Middle frontal gyrus (tissue), 1 donor: Measurements from ENCODE around the gene BARHL2.

ENCODE experiments used
- DNase-seq: peaks from one replicate; pipeline ENCODE4 v3.0.0-alpha.2; 2015; ENCODE audit warnings: low spot score; ENCODE audit errors: extremely low spot score

Gene BARHL2

DNA sequence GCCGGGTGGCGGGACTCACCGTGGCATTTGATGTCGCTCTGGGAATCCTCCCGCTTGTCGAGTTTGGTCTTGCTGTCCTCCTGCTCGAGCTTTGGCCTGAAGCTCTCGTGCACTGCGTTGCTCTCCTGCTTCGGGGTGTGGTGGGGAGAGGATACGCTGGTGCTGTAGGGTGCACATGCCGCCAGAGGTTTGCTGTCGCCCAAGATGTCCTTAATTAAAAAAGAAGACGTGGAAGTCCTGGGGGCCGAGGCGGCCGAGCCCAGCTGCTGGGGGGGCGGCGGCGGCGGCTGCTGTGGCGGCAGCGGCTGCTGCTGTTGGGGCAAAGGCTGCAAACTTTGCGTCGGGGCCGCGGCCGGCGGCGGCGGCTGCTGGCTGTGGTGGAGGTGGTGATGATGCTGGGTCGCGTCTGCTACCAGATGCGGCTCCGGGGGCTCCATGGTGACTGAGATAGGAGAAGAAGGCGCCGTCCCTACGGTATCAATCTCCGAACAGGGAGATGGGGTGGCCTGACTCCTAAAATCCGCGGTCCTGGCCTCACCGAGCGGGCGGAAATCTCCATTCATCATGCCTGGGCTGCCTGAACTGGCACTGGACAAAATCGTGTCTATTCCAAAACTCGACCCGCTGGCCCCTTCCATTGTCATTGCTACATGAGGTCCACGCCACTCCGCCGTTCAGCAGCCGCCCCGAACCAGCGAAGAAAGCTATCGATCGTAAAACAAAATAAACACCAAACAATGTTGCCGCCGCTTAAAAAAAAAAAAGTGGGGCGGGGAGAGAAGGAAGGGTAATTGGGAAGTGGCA, at the start of gene BARHL2:
Gene BARHL2, minus strand, starts transcription at position 751 of the 804 bp plus-strand sequence. Its CDS starts 107 bp downstream, at position 644.
- no peak for DNase-seq

DNA sequence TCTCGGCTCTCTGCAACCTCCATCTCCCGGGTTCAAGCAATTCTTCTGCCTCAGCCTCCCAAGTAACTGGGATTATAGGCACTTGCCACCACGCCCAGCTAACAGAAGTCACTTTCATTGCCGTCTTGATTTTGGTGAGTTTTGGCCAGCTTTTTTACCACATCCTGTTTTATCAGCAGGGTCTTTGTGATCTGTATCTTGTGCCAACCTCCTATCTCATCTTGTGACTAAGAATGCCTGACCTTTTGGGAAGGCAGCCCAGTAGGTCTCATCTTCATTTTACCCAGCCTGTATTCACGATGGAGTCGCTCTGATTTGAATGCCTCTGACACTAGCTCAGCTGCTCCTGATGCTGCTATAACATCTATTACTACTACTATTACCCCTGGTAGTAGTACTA, 46.8 kb upstream of the BARHL2 start:
- no peak for DNase-seq

DNA sequence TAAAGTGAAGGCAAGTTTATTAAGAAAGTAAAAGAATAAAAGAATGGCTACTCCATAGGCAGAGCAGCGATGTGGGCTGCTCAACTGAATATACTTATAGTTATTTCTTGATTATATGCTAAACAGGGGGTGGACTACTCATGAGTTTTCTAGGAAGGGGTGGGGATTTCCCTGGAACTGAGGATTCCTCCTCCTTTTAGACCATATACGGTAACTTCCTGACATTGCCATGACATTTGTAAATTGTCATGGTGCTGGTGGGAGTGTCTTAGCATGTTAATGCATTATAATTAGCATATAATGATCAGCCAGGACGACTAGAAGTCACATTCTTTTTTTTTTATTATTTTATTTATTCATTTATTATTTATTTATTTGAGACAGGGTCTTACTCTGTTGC, 46.4 kb upstream of the BARHL2 start:
- no peak for DNase-seq

DNA sequence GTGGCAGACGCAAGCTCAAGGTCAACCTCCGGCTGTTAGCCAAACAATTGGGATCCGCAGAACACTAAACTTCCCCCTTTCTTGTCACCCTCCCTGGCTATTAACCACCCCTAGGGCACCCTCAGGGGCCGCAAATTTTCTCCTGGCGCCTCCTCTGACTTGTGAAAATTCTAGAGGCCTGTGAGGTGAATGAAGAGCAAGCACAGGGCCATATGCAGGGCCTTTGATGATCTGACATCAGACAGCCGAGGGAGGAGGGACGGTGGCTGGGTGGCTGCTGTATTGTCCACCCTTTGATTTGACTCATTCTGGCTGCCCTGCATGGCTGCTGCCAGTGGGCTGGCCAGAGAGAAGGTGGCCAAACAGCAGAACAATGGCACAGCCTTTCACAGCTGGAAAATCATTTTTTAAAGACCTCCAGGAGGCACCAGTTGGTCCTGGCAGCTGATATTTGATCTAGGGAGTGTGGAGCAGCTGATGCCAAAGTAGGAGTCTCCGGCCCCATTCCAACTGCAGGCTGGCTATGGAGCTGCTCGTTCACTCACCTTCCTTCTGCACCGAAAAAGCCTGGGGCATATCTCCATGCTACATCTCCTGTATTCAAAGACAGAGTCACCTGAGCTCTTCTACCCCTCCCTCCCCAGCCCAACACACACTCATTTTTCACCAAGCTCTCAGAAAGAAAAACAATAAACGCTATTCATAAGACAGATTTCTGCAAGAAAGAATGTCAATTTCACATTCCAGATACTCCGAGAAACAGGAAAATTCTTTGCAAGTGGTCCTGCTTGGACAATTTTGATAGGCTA, 44.9 kb upstream of the BARHL2 start:
- DNase-seq = no peak

DNA sequence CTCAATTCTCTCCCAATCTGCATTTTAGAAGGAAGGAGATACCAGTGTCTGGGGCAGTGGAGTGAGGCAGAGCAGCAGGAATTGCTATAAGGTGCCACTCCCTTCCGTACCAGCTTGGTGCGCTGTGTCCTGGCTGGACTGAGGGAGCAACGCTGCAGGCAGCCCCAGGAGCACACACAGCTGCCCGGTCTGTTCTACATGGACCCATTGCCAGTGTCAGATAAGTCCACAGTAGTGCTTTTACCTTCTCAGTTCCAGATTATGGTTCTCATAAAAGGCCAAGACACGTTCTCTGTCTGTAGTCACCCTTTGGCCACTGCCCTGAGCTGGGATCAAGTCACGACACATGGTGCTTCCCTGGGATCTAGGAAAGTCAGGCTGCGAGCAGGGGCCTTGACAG, 44.1 kb upstream of the BARHL2 start:
- DNase-seq = no peak

DNA sequence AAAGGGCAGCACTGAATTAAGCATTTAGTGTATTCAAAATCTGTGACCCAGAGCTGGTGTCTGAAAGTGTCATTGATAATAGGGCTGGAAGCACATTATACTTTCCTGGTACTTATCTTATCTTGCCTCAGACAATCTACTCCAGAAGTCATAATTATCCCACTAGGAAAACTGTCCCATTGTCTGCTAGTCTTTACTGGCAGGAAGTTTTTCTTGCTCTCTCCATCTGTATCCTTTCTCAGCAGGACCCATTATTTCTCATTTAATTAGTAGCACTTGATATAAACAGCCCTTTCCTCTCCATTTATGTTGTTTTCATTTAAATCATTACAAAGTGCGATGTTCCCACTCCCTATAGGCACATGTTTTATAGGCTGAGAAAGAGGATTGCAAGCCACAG, 36.5 kb upstream of the BARHL2 start:
- no peak for DNase-seq

DNA sequence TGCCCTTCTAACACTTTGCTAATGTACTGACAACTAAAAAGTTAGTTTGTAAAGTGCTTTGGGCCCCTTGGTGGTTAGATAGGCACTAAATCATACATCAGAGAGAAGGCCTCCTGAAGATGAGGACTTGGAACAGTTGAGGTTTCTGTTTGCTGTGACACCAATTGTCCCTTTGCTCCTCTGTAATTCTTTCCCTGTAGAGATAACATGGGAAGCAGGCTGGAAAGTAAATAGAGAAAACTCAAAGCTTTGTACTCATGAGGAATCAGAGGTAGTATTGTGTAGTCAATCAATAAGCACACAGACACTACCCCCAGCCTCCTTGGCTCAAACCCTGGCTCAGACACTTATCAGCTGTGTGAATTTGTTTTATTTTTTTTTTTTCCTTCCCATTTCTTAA, 31.6 kb upstream of the BARHL2 start:
- DNase-seq = no peak

DNA sequence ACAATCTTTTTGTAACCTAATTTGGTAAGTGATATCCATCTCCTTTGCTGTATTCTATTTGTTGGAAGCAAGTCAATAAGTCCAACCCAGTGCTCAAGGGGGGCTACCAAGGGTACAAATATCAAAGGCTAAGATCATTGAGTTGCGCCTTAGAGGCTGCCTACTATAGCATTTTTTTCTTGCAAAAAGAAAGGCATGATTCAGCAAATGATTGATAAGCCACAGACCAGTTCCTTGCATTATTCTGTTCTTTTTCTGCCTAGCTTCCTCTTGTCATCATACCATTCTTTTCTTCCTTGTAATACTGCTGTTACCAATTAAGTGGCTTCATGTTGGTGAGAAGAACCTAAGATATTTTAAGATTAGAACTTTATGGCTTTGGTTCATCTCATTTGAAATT, 29.8 kb upstream of the BARHL2 start:
- DNase-seq = no peak

DNA sequence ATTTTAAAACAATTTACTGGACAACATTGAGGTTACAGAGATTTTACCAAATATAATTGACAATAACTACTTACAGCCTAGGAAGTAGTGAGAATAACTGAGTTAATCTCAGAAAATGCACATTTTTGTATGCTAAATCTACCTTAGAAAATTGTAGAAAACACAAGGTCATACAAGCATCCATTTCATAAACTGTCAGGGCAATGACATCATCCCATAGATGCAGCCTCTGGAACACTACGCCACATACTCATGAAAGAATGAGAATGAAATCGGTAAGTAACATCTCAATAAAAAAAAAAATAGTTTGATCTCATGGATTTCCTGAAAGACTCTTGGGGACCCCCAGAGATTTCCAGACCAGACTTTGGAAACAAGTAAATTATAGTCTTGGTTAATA, 28.9 kb upstream of the BARHL2 start:
- no peak for DNase-seq

DNA sequence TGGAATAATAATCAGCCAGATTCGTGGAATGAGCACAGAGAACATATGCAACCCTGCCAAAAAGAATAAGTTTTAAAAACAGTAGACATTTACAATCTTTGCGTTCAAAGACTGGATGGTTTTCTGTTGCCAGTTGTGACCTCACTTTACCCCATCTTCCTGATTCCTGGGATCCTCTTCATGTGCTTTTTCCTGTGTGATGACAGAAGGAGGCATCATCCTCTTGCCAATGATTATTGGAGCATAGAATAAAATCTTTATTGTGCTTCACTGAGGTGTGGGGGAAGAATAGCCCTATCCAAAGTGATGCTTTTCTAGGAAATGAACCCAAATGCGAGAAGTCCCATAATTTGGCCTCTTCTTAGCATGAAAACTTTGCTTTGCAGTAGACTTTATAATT, 15.0 kb upstream of the BARHL2 start:
- DNase-seq = no peak

DNA sequence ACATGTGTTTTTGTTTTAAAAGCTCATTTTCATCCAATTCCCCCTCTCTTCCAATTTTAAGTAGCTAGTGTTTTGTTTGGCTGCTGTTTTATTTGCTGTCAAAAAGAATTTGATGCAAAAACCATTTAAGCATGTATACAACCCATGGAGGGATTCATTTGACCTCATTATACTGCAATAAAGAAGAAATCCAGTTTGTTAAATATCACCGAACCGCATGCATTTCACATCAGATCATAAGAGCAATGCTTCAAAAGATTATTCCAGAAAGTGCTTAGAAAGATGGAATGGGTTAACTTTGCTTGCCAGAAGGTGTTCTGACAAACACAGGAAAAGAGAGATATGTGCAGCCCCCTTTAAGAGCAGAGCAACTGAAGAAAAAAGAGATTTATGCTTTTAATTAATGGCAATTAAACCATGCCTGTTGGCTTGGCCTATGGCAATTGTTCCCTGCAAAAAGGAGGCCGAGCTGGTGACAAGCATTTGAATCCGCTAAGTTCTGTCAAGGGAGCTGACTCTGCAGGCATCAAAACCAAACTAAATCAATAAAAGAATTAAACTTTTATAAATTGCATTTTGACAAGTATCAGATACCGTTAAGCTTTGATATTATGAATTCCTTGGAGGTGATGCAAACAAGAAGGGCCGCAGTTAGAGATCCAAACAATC, 14.4 kb upstream of the BARHL2 start:
- no peak for DNase-seq

DNA sequence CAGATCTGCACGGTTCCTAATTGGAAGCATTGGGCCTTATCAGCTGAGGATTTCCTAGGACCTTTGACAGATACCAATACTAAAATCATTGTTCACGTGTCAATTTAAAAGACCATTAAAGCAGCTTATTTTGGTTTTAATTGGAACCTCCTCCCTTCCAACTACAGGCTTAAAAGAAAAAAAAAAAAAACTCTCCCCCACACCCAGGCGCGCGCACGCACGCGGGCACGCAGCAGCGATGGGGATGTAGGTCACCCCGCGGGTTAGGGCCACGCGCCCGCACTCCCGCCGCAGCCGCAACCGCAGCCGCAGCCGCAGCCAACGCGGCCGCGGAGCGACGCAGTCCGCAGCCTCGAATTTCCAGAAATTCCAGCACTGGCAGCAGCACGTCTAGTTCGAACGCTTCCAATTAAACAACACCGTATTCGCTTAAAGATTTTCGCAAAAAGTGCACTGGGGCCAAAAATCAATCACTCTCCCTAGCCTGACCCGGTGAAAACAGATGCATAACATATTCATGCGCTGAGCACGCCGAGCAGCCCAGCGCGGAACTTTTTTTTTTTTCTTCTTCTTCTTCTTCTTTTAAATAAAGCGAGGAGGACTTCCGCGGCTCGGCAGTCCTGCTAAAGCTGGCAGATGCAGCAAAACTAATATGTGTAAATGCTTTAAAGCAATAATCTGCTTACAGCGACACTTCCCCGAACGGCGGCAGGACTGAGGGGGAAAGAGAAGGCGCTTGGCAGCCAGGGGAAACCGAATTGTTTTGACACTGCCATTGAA, 13.3 kb upstream of the BARHL2 start:
- DNase-seq = no peak

DNA sequence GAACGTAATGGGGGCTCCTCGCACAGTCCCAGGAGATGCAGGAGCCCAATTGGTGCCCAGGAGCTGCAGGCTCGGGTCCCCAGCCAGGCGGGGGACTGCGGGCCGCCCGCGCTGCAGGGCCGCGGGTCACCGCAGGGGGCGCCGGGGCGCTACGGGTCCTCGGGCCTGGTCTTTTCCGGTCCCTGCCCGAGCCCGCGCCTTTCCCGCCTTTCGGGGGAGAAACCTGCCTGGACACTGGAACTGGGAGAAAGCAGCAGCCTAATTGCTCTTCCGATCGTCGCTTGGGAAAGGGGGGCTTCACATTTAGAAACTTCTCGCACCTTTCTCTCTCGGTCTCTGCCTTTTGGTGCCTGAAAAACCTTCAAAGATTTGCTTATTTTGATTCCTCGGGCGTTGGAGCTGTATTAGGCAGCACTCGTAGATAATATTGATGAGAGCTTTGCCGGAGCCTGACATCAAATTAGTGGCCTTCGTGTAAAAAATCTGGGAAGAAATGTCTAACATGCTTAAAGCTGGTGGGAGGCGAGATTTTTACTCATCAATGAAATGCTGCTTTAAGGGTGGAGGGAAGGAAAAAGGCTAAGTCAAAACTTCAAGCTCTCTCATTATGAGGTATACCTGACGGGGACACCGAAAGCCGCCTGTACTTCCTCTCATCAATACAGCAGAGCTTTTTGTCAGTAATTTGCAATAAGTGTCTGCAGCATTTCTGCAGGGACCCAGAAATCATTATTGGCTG, 12.6 kb upstream of the BARHL2 start:
- no peak for DNase-seq

DNA sequence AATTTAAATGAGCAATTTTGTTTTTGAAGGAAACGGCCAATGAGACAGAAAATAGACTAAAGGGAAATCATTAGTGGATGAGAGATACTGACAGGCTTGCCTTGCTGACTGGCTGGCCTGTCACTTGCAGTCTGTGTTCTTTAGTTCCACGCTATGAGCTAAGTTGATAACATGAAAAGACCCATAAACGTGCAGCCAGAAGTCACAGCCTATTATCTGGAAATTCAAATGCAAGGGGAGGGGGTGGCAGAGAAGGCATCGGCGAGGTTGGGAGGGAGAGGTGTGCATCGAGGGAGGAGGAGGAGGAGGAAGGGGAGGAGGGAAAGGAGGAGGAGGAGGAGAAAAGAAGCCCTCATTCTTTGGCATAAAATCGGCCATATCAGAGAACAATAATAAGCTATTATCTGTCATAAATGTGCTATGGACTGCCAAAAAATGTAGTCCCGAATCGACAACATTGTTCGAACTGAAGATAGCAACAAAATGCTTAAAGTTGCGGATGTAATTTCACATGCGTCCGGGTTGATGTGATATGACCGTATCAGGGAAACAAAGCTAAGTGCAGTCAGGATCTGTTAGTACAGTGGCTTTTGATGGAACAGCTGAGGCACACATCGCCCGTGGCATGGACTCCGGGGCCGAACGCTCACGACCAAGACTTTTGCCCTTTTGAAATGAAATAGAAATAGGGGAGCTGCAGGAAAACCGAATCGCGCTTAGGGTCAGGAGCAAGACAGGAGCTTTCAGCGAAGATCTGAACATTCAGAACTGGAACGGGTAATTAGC, 11.6 kb upstream of the BARHL2 start:
- no peak for DNase-seq

DNA sequence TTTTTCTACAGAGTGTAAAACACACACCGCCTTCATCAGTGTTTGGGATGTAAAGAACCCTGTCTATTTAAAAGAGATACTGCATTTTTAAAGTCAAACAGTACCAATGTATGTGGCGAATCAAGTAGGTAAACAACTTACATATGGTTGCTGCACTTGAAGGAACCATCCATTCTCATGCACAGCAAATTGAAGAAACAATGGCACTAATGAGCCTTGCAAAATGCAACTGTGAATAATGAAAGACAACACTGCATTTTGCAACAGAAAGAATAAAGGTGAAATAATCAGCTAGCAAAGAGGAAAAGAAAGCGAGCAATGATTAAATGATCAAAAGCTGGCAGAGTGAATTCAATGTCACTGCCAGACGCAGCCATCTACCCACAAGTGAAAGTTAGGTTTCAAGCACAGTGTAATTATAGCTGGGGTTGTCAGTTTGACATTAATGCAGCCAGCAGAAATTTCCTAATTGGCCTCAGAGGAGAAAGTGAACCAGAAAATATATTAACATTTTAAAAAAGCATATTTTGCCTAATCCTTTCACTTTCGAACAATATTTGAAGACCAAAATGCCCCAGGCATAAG, 10.9 kb upstream of the BARHL2 start:
- no peak for DNase-seq

DNA sequence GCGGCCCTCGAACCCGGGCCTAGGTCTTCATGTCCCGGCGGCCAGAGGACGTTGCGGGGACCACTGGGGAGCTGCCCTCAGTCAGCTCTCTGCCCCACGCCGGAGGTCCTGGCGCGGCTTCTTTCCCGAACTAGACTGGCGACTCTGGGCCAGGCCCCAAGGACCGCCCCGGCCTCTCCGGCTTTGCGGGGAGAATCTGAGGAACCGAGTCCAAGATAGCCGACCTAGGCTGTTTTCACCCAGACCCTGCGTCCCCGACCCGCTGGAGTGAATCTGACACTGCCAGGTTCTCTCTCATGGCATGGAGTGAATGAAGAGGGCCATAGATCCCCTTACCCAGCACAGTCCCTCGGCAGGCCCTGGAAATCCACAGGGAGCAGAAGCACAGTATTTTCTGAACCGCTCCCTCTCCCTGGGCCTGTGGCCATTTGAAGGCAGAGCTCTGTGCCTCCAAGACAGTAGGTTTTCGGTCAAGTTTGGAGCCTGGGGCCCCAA, 9.9 kb upstream of the BARHL2 start:
- no peak for DNase-seq

DNA sequence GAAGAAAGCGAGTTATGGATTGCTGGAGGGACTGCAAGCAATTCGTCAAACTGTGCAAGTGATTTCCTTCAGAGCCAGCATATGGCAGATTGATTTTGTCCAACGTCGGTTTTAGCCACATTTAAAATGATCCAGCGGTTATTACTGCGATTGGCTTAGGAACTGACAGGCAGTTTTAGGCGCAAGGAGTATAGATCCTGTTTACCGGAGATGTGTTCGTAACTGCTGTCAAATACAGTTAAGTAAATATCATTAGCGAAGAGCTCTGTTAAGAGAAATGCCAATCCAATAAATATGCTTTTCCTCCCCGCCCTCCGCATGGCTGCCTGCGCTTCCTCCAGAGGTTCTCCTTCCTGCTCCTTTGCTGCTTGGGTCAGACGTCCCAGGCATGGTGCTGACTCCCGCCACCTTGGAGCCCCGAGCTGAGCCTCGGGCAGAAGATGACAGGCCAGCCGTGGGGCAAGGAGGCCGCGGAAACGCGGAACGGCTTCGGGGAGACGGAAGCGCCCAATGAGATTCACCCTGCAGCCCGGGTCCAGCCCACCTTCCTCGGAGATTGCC, 9.4 kb upstream of the BARHL2 start:
- DNase-seq = no peak

DNA sequence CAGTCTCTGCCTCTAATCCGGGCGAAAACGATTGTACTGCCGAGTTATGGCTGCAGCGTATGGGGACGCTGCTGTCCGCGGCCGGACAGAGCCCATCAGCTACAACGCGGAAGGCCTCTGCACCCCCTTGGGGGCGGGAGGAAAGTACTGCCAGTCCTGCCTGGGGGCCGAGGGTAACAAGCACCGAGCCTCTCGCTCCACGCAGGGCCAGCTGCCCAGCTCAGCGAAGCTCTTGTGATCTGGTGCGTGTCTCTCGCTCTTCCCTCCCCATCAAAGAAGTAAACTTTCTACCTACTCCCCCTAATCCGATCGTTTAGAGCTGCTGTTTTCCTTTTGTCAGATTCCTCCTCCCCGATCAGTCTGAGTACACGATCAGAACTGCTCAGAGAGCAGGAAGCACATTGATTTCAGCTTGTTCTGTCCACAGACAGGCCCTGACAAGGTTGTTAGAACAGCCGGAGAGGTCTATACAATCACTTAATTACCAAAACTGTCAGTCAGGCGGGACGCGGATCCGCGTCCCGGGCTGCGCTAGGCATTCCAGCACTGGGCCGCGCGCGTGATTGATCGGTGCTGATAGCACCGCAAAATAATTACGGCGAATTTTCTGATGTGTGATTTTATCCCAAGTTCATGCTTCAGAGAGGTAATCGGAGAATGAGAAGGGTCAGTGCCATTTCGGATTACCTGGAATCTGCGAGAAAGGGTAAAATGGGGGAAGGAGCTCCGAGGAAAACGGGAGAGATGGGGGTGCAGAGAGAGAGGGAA, 8.7 kb upstream of the BARHL2 start:
- DNase-seq = no peak
